Left lung (tissue), 10 donors: ENCODE data around the gene VMO1. TPM values are rescaled to one million over a fixed set of nuclear protein-coding genes. Genes with fewer than 3 reads are reported as not detected.

Experiments
- ATAC-seq: fragments of 200-7000 bp; cut with Tn5 transposase; one replicate; pipeline ENCODE4 v1.9.1; 2020; ENCODE audit warnings: moderate library complexity
- DNase-seq, 4 donors: peaks; one replicate each; pipeline ENCODE4 v3.0.0-alpha.2; 2013 to 2020
- H3K27ac ChIP-seq, 2 donors: fragments of 200-600 bp; sonication (generic) in 1 of 2; one replicate each; pipeline versions ENCODE4 v1.5.0 to v1.8.0; 2020 to 2021
- H3K27me3 ChIP-seq, 2 donors: fragments of 200-600 bp; sonication (generic) in 1 of 2; one replicate each; pipeline versions ENCODE4 v1.5.0 to v1.8.0; 2020 to 2021
- H3K36me3 ChIP-seq, 2 donors: fragments of 200-600 bp; sonication (generic) in 1 of 2; one replicate each; pipeline versions ENCODE4 v1.5.0 to v1.8.0; 2020 to 2021
- H3K4me1 ChIP-seq, 2 donors: fragments of 200-600 bp; one replicate each; pipeline ENCODE4 v1.8.0; 2021
- H3K4me3 ChIP-seq, 2 donors: fragments of 200-600 bp; sonication (generic) in 1 of 2; one replicate each; pipeline versions ENCODE4 v1.5.0 to v1.8.0; 2020 to 2021; ENCODE audit warnings: mild to moderate bottlenecking in 1 of 2
- H3K9me3 ChIP-seq, 2 donors: fragments of 200-600 bp; sonication (generic) in 1 of 2; one replicate each; pipeline versions ENCODE4 v1.5.0 to v1.8.0; 2020 to 2021
- intact Hi-C, 2 donors: fragments of 100-400 bp; cut with DNase I; formaldehyde crosslinking; loops; one replicate each; pipeline versions ENCODE4 v1.11.2 to v1.14.2; 2022
- polyA plus RNA-seq, 6 donors: library from polyadenylated mRNA; unstranded; fragments of 120-200 nt; gene quantifications; one replicate each; pipeline ENCODE4 v1.2.1, GENCODE V29; 2013; ENCODE audit not compliant: insufficient read length in 6 of 6
- total RNA-seq, 2 donors: library from RNA; stranded (reverse); fragmentation: NEBNext Ultra II Directional; extraction: Animal tissue kit (Norgen Biotek cat#: 25700); gene quantifications; one replicate each; pipeline ENCODE4 v1.2.1, GENCODE V29; 2021
- TF ChIP-seq, protein P1 (sequence below), 2 donors: fragments of 200-600 bp; sonication (generic) in 1 of 2; IDR thresholded peaks; one replicate each; pipeline versions ENCODE4 v1.5.0 to v1.8.0; 2021; ENCODE audit warnings: antibody characterized with exemption in 2 of 2
- donor health status: DM: no; HTN: yes; CAD: no.
- donor health status: DM: no; HTN: no; CAD: no.

Gene VMO1
- total and polyA plus RNA-seq, 8 donors, result 0.22 to 6.0 (median 0.39) TPM

DNA sequence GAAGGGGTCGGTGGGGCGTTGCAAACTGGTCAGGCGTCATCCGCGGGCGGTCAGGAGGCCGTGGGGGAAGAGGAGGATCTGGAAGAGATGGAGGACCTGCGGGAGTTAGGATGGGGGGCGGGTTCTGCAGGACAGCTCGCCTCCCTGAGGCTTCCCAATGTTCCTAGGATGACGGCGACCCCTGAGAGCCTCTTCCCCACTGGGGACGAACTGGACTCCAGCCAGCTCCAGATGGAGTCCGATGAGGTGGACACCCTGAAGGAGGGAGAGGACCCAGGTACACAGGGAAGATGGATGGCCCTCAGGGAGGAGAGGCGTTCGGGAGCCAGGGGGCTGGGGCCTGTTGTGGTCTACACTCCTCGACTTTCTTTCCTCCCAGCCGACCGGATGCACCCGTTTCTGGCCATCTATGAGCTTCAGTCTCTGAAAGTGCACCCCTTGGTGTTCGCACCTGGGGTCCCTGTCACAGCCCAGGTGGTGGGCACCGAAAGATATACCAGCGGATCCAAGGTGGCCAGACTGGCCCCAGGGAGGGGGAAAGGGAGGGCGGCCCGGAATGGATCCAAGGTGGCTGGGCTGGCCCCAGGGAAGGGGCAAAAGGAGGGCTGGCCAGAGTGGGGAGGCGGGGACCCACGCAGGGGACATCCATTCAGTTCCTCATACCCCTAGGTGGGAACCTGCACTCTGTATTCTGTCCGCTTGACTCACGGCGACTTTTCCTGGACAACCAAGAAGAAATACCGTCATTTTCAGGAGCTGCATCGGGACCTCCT lies 21.6 kb upstream of the VMO1 start:
- DNase-seq, result no peak
- Histone ChIP-seq H3K9me3 (no peaks in the 10 kb centered on the region), H3K27ac (peak overlapping the region in 1 of 2 donors; percentile 78), H3K4me3 (peak overlapping the region; percentile 63 to 79), H3K4me1 (peaks cover 10 to 24% of the 10 kb centered on the region in 2 donors), H3K27me3 (peaks cover 0 to 31% of the 10 kb centered on the region in 2 donors), H3K36me3 (peaks cover 0 to 6% of the 10 kb centered on the region in 2 donors)
- TF ChIP-seq, protein P1, sequence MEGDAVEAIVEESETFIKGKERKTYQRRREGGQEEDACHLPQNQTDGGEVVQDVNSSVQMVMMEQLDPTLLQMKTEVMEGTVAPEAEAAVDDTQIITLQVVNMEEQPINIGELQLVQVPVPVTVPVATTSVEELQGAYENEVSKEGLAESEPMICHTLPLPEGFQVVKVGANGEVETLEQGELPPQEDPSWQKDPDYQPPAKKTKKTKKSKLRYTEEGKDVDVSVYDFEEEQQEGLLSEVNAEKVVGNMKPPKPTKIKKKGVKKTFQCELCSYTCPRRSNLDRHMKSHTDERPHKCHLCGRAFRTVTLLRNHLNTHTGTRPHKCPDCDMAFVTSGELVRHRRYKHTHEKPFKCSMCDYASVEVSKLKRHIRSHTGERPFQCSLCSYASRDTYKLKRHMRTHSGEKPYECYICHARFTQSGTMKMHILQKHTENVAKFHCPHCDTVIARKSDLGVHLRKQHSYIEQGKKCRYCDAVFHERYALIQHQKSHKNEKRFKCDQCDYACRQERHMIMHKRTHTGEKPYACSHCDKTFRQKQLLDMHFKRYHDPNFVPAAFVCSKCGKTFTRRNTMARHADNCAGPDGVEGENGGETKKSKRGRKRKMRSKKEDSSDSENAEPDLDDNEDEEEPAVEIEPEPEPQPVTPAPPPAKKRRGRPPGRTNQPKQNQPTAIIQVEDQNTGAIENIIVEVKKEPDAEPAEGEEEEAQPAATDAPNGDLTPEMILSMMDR (IDR thresholded peaks at IDR 0.05), result no peak
- ATAC-seq, result peak; percentile 15
- intact Hi-C loops, result no loop called here

- peak within 1 kb of the TSS; percentile 63 to 79 for H3K4me3 ChIP-seq
- DNase-seq, result peak; percentile 78 to 99 (median 90)
- H3K9me3 ChIP-seq, result no peaks in the 10 kb centered on the region
- TF ChIP-seq, protein P1 (IDR thresholded peaks at IDR 0.05), result no peak
- peak; percentile 100 for ATAC-seq
- H3K4me1 ChIP-seq, result peaks cover 10 to 24% of the 10 kb centered on the region in 2 donors
- H3K27ac ChIP-seq, result peak within 1 kb of the TSS; percentile 56 to 78
- peaks cover 0 to 6% of the 10 kb centered on the region in 2 donors for H3K36me3 ChIP-seq
- peaks cover 0 to 31% of the 10 kb centered on the region in 2 donors for H3K27me3 ChIP-seq
- intact Hi-C loops, result no loop called here
Measured at GRCh38 chr17:4806777-4807604, 20.8 kb upstream of the VMO1 start, which contains the start of gene PLD2. PLD2 (plus strand) TSS chr17:4807152; CDS start chr17:4807773, 621 bp downstream.

- intact Hi-C loops, result no loop called here
- DNase-seq, result no peak
- TF ChIP-seq, protein P1 (IDR thresholded peaks at IDR 0.05), result no peak
- ATAC-seq, result no peak
- Histone ChIP-seq H3K36me3 (peaks cover 0 to 6% of the 10 kb centered on the region in 2 donors), H3K9me3 (no peaks in the 10 kb centered on the region), H3K27ac (no peak overlapping the region), H3K27me3 (peaks cover 0 to 31% of the 10 kb centered on the region in 2 donors), H3K4me1 (peaks cover 10 to 24% of the 10 kb centered on the region in 2 donors), H3K4me3 (peak overlapping the region; percentile 63 to 79)
Measured at GRCh38 chr17:4806456-4806776, 20.3 kb upstream of the VMO1 start.

DNA sequence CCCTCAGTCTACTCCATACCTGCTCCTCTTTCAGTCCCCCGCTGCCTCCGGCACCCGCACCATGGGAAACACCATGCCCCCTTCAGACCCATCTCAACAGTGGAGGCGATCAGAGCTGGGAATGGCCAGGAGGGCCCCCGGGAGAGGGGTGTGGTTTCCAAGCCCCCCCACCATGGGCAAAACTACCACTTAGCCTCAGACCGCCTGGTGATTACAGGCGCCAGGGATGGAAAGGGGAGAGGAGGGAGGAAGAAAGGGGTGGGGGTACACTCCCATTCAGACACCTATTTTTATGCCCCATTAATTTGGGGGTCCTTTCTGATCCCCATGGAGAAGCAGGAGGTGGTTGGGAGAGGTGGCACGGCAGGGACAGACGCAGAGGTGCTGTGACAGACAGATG lies 16.1 kb upstream of the VMO1 start, which contains the start of gene C17orf114:
Gene C17orf114 (minus strand): TSS at position 101 of the 400 bp plus-strand sequence.
- H3K27ac ChIP-seq, result no peak within 1 kb of the TSS
- TF ChIP-seq, protein P1 (IDR thresholded peaks at IDR 0.05), result no peak
- no peak within 1 kb of the TSS for H3K4me3 ChIP-seq
- H3K4me1 ChIP-seq, result peaks cover 0 to 12% of the 10 kb centered on the region in 2 donors
- intact Hi-C loops, result no loop called here
- DNase-seq, result no peak
- peaks cover 0 to 18% of the 10 kb centered on the region in 2 donors for H3K27me3 ChIP-seq
- peaks cover 0 to 27% of the 10 kb centered on the region in 2 donors for H3K36me3 ChIP-seq
- no peak for ATAC-seq
- H3K9me3 ChIP-seq, result no peaks in the 10 kb centered on the region
